Activated effector memory CD4-positive, alpha-beta T cell treated with Interleukin-2 at 50 U/mL for 16 hours (primary cell): ENCODE measurements around the gene KCTD13.
"Not testable (repeated sequence)": the region's sequence is repeated elsewhere in the genome, so short reads cannot be mapped to it uniquely, and the experiment has no call there.

Source experiments
- DNase-seq: peaks from one replicate; pipeline ENCODE4 v3.0.0-alpha.2; 2020

KCTD13 gene, protein sequence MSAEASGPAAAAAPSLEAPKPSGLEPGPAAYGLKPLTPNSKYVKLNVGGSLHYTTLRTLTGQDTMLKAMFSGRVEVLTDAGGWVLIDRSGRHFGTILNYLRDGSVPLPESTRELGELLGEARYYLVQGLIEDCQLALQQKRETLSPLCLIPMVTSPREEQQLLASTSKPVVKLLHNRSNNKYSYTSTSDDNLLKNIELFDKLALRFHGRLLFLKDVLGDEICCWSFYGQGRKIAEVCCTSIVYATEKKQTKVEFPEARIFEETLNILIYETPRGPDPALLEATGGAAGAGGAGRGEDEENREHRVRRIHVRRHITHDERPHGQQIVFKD

DNA sequence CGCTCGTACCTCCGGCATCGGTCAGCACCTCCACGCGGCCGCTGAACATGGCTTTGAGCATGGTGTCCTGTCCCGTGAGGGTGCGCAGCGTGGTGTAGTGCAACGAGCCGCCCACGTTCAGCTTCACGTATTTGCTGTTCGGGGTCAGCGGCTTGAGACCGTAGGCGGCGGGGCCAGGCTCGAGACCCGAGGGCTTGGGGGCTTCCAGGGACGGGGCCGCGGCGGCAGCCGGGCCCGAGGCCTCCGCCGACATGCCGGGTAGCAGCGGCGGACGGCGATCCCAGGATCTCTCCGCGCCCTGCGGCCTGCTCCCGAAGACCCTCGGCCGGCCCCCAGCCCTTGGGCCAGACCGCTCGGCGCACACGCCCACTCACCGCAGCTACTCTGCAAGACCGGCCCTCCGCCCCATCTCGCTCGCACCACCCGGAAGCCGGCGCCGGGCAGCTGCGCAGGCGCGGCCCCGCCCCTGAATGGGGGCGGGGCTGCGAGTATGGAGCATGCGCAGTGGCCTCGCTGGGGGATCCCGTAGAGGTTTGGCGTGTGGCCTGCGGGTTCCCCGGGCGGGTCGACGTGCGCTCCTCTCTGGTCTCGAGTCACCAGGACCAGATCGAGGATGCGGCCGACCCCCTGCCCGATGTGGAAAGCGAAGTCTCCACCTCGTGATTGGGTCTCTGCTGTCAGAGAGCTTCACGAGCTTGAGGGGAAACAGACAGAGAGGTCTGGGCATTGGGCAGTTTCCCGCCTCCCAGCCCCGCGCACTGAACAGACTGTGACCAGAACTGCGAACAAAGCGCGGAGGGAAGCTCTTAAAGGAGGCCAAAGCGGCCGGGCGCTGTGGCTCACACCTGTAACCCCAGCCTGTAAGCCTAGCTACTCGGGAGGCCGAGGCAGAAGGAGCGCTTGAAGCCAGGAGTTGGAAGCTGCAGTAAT is at the start of gene KCTD13:
TSS of gene KCTD13 (minus strand) at position 446 of the 930 bp plus-strand sequence. CDS start at position 253, 193 bp downstream.
- DNase-seq: peak; percentile 89

DNA sequence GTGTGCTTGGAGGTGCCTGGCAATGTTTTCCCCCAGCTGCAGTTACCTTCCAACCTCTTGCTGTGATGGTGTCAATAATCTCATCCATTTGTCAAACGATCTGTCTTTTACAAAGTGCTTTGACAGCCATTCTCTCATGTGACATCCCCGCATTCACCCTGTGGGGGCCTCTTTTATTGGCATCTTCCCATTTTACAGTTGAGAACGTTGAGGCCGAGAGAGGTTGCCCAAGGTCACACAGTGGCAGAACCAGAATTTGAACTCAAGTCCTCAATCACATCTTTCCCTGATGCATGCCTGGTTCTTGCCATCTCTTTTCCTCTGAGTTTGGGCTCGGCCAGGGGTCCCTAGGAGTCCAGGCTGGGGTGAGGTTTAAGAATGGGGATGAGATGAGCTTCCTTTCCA is 49.1 kb upstream of the KCTD13 start:
- no peak for DNase-seq

DNA sequence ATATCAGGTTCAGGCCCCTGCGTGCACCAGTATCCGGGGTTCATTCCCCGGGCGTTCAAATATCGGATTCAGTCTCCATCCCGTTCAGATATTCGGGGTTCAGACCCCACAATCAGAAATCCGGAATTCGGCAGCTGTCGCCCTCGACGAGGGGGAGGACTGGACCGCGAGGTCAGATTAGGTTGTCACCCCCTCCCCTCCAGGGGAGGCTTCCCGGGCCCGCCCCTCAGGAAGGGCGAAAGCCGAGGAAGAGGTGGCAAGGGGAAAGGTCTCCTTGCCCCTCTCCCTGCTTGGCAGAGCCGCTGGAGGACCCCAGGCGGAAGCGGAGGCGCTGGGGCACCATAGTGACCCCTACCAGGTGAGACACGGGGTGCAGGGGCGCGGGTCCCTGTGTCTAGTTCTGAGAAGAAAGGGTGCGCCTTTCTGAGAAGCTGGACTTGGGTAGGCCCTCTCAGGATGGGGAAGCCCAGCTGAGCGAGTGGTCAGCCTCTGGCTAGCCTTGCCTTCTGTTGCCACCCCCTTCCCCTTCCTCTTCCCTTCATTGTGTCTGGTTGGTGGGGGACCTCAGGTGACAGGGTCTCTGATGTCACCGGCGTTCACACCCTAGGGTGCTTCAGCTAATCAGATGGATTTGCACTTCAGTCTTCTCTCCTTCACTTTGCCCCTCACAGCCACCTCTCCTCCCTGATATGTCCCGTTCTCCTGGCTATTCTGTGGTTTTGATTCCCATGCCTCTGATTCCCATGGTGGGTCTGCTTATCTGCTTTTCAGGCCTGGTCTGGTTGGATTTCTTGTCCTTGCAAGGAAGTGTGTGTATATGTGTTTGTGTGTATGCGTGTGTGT is 48.5 kb upstream of the KCTD13 start:
- no peak for DNase-seq

DNA sequence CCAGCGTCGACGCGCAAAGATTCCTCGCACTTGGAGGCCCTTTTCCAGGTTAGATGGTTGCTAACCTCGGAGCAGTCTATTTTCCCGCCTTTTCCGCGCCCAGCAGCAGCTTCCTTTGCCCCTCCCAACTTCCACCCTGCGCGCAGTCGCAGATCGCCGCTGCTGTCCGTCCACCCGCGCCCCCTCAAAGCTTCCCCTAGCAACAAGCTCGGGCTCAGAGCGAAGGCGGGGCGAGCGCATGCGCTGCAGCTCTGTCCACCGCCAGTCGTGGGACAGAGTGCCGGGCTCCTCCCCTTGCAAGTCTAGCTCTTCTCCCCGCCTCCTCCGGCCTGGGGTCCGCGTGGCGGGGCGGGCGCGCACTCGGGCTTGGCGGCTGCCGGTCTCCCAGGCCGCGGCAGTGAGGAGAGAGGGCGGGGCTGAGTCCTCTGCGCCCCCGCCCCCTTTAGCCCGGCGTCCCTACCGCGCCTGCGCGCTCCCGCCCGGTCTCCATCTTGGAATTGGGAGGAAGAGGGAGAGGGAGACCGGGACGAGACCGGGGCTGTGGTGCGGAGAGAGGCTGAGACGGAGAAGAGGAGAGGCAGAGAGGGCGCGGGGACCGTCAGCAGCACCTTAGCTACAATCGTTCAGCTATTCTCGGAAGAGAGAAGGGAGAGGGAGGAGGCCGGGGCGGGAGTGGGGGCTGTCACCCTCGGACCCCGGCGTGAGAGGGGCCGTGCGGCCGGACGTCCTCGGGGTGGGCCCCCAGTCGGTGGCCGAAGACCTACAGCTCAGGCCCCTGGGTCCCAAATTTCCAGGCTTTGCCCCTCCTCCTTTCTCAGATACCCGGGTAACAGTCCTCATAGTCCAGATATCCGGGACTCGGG is 47.6 kb upstream of the KCTD13 start, which contains the start of gene TAOK2:
TSS of gene TAOK2 (plus strand) at position 485 of the 863 bp plus-strand sequence. CDS start 3,905 bp downstream, outside the sequence.
- DNase-seq: peak; percentile 93

DNA sequence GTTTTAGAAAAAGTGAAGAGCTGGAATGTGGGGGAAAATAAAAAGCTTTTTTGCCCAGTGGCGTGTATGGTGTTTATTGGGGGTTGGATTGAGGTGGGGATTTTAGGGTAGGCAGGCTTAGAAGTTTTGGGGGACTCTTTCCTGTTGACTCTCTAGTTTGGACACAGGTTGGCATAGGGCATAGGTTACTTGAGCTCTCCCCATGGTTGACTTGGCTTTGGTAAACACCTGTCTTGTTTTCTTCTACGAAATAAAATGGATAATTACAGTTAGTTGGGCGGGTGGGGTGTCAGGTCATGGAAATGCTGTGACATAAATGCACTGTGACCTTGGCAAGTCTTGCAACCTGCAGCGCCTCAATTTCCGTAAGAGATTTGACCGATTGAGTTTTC is 47.0 kb upstream of the KCTD13 start:
- DNase-seq: no peak

DNA sequence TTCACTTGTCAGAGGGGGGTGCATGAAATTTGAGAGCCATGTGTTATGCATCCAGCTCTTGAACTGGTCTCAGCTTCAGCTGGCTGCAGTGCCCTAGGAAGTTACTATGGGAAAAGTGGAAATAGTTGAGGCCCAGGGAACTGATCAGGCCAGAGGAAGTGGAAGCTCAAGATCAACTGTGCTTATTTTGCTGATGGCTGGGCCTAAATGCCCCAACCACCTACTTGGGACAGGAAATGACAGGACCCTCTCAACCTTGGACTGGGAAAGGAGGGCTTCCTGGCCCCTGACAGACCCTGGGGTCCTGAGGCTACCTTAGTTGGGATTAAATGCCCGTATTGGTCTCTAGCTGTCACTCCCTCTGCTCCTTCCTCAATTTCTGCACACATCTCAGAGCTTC is 46.5 kb upstream of the KCTD13 start:
- no peak for DNase-seq

DNA sequence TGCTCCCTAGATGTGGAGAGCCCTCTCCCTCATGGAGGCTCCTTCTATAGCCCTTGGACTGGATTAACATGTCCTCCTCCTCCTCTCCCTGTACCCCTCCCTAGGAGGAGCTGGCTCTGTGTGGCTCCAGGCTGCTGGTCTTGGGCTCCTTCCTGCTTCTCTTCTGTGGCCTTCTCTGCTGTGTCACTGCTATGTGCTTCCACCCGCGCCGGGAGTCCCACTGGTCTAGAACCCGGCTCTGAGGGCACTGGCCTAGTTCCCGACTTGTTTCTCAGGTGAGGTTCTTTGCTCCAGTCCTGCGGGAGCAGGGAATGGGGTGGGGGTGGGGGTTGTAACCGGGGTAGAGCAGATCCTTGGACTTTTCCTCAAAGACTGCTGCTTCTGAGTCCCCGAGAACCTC is 45.3 kb upstream of the KCTD13 start:
- no peak for DNase-seq

DNA sequence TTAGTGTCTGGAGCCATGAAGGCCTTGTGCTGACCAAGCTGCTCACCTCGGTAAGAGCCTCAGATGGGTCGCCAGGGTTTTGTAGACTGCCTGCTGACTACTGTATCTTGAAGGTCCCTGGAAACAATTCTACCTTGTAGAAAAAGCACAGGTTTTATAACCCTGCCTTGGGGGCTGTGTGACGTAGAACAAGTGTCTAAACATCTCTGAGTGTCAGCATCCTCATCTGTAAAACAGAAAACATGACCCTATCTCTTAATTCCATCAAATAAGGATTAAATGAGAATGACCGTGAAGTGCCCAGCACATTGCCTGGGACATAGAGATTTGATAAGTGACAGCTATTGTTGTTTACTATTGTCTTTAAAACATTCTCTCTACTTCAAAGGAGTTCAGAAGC is 42.2 kb upstream of the KCTD13 start:
- no peak for DNase-seq

DNA sequence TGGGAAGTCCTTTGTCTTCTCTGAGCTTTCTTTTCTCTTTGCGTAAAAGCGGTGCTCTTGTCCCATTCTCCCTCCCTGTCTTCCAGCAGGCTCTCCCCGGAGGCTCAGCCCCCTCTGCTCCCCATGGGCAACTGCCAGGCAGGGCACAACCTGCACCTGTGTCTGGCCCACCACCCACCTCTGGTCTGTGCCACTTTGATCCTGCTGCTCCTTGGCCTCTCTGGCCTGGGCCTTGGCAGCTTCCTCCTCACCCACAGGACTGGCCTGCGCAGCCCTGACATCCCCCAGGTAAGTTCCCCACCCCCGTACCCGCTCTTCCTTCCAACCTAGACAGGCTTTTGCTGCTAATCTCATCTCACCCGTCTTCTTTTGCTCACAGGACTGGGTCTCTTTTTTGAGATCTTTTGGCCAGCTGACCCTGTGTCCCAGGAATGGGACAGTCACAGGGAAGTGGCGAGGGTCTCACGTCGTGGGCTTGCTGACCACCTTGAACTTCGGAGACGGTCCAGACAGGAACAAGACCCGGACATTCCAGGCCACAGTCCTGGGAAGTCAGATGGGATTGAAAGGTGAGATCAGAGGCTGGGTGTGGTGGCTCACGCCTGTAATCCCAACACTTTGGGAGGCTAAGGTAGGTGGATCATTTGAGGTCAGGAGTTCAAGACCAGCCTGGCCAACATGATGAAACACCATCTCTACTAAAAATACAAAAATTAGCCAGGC is 37.2 kb upstream of the KCTD13 start:
- no peak for DNase-seq

DNA sequence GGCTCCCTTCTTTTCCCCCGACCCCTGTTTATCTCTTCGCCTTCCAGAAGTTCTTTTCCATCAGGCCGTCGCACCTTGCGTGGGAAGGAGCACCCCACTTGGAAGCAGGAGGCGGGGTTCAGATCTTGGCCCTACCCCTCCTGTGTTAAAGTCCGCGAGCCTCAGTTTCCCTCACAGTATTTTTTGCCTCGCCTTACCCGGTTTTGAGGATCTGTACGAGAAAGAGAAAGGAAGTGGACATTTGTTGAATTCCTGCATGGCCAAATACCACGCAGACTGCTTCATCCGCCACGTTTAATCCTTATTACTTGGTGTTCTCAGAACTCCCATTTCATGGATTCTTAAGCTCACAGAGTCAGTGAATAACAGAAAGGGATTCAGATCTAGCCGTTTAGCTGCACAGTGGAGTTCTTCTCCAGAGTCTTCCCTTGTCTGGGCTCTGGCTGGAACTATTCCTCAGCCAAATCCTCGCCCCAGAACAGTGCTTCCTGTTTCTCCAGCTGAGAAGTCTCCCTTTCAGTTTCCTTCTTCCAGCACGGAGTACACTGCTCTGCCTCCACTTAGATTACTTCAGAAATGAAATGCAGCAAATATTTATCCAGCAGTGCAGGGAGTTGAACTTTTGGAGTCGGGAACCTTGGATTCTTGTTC is 36.4 kb upstream of the KCTD13 start:
- no peak for DNase-seq

DNA sequence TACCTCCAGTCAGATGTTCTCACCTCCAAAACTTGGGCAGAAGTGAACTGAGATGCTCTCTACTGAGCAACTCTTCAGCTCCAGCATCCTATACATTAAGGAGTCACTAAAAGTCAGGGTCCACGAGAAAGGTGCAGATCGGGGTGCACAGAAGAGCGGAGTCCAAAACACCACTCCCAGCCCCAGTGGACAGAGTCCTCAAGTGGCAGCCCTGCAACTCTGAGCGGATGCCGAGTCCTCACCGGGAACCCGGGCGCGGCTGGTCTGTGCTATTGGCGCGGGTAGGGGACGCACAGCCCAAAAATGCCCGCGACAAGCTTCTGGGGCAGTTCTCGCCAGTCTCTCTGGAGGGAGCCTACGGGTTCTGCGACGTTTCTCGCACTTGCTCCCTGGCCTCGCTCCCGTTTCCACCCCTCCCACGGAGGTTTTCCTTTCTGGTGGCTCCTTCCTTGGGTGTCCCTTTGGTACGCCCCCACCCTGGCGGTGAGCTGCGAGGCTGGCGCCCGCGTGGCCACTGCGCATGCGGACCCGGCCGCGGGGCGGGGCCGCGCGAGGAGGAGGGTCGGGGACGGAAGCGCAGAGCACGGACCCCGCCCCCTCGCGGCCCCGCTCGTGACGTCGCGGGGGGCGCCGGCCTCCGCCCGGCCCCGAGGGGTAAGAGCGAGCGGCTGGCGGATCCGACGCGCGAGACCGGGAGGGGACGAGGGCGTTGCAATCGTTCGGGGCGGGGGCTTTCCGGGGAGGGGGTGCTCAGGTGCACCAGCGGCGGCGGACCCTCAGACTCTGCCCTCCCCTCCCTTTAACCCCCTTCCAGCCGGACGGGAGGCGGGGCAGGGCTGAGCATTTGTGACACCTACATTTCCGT is 35.7 kb upstream of the KCTD13 start, which contains the start of gene TMEM219:
TSS of gene TMEM219 (plus strand) at position 601 of the 865 bp plus-strand sequence. CDS start 1,065 bp downstream, outside the sequence.
- peak; percentile 94 for DNase-seq

DNA sequence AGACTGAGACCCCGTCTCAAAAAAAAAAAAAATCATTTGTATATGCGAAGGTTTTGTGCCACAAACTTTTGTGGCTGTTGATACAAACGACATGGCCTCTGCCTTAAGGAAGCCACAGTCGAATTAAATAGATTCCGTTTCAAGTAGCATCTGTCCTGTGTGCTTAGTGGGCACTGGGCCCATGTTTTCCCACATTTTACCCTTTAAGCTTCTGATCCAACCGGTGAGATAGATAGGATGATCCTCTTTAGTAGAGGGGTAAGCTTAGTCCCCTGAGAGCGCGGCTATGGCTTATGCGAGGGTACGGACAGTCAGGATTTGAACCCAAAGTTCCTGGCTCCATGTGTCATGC is 35.1 kb upstream of the KCTD13 start:
- DNase-seq: no peak

DNA sequence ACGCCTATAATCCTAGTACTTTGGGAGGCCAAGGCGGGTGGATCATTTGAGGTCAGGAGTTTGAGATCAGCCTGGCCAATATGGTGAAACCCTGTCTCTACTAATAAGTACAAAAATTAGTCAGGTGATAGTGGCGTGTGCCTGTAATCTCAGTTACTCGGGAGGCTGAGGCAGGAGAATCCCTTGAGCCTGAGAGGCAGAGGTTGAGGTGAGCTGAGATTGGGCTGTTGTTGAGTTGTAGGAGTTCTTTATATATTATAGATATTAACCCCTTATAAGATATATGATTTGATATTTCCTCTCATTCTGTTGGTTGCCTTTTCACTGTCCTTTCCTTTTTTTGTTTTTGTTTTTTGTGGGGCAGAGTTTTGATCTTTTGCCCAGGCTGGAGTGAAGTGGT is 33.8 kb upstream of the KCTD13 start:
- DNase-seq: not testable (repeated sequence)

DNA sequence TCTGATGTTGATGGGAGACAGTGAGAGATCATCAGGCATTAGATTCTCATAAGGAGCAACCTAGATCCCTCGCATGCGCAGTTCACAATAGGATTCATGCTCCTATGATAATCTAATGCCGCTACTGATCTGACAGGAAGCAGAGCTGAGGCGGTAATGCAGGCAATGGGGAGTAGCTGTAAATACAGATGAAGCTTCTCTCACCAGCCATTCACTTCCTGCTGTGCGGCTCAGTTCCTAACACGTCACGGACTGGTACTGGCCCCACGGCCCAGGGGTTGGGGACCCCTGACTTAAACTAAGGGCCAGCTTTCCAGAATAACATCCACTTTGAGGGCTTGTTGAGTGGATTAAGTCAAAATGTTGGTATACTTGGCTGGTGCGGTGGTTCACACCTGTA is 33.3 kb upstream of the KCTD13 start:
- no peak for DNase-seq

DNA sequence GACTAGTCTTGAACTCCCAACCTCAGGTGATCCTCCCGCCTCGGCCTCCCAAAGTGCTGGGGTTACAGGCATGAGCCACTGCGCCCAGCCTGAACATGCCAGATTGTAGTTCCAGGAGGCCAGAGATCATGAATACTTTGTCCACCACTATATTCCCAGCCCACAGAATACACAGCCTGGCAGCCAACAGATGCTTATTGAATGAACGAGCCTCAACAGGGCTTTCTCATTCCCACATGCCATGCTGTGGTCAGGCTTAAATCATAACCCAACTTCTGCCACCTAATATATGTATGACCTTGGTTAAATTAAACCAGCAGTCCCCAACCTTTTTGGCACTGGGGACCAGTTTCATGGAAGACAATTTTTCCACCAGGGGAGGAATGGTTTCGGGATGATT is 32.7 kb upstream of the KCTD13 start:
- DNase-seq: no peak

DNA sequence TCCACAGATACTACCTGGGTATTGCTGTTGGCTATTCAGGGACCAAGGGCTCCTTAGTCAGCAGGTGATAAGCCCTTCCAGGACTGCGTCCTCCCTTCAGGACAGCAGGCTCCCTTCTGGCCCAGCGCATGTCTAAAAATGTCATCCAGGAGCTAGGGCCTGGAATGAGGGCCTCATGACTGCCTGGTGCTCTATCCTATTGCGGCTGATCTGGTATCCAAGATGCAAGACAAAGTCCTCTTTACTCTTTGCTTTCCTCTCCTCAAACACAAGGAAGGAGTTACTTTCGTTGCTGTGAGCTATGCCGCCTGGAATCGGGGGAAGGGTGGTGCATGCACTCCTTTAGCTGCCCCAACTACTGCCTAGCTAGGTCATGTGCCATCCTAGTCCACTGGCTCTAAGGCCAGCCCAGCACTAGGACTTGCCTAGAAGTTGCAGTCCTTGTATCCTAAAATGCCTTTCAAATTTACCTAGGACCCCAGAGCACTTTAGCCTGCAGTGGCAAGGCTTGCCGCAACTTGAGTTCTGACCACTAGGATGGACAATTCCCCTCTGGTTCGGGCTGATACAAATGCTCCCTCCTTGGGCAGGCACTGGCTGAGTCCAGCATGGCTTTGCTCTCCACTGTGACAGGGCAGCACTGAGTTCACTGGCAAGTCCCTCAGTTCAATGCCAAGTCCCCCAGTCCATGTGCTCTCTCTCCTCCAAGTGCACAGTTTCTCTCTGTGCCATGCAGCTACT is 25.8 kb upstream of the KCTD13 start:
- DNase-seq: no peak

DNA sequence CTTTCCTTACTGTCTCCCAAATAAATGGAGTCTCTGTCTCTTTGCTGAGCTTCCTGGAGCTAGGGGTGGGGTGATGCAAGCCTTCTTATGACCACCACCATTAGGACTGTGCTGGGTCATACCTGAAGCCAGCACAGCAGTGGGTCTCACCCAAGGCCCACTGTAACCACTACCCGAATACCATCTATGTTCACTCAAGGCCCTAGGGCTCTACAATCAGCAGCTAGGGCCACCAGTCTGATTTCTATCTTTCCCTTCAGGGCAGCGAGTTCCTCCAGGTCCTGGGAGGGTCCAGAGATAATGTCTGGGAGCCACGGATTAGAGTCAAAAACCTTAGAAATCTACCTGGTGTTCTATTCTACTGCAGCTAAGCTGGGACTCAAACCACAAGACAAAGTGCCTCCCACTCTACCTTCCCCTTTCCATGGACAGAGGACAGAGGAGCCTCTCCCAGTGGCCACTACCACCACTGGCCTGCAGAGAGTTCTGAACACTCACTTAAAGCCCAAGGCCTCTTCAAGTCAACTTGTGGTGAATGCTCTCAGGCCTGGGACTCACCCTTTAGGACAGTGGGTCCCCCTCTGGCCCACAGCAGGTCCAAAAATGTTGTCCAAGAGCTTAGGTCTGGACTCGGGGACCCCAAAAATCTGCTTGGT is 24.9 kb upstream of the KCTD13 start:
- no peak for DNase-seq

DNA sequence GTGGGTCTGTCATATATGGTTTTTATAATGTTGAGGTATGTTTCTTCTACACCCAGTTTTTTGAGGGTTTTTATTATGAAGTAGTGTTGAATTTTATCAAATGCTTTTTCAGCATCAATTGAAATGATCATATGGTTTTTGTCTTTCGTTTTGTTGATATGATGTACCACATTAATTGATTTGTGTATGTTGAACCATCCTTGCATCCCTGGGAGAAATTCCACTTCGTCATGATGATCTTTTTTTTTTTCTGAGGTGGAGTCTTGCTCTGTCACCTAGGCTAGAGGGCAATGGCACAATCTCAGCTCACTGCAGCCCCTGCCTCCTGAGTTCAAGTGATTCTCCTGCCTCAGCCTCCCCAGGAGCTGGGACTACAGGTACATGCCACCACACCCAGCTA is 21.9 kb upstream of the KCTD13 start:
- no peak for DNase-seq
